Measurements from ENCODE around the gene PRKAR2A. TPM values are rescaled to one million over a fixed set of nuclear protein-coding genes. Genes with fewer than 3 reads are reported as not detected.
"Not testable (repeated sequence)": the region's sequence is repeated elsewhere in the genome, so short reads cannot be mapped to it uniquely, and the experiment has no call there.

The PRKAR2A gene
- total RNA-seq, 1 donor = 26.1 TPM

- H3K4me3 ChIP-seq (ENCODE audit: low read length) = no peak overlapping the region
- H3K27me3 ChIP-seq (ENCODE audit: insufficient read depth, low read length) = no peaks in the 10 kb centered on the region
- peaks cover 16% of the 10 kb centered on the region for H3K4me1 ChIP-seq (ENCODE audit: insufficient read depth, low read length)
- no peaks in the 10 kb centered on the region for H3K9me3 ChIP-seq (ENCODE audit: low read depth, low read length)
Measured at GRCh38 chr3:48738926-48739616, 108.6 kb downstream of the PRKAR2A start.

GRCh38 chr3:48738144-48738536, 109.5 kb downstream of the PRKAR2A start:
- Histone ChIP-seq H3K4me1 (ENCODE audit: insufficient read depth, low read length) (peaks cover 16% of the 10 kb centered on the region), H3K4me3 (ENCODE audit: low read length) (no peak overlapping the region), H3K9me3 (ENCODE audit: low read depth, low read length) (no peaks in the 10 kb centered on the region), H3K27me3 (ENCODE audit: insufficient read depth, low read length) (no peaks in the 10 kb centered on the region)

GRCh38 chr3:48735075-48735767, 112.5 kb downstream of the PRKAR2A start:
- not testable (repeated sequence) for H3K4me1 ChIP-seq (ENCODE audit: insufficient read depth, low read length); H3K9me3 ChIP-seq (ENCODE audit: low read depth, low read length); H3K4me3 ChIP-seq (ENCODE audit: low read length); H3K27me3 ChIP-seq (ENCODE audit: insufficient read depth, low read length)

- not testable (repeated sequence) for H3K4me3 ChIP-seq (ENCODE audit: low read length); H3K27me3 ChIP-seq (ENCODE audit: insufficient read depth, low read length); H3K9me3 ChIP-seq (ENCODE audit: low read depth, low read length); H3K4me1 ChIP-seq (ENCODE audit: insufficient read depth, low read length)
Measured at GRCh38 chr3:48734541-48734940, 113.1 kb downstream of the PRKAR2A start.

- not testable (repeated sequence) for H3K9me3 ChIP-seq (ENCODE audit: low read depth, low read length); H3K27me3 ChIP-seq (ENCODE audit: insufficient read depth, low read length); H3K4me1 ChIP-seq (ENCODE audit: insufficient read depth, low read length); H3K4me3 ChIP-seq (ENCODE audit: low read length)
Measured at GRCh38 chr3:48733752-48734518, 113.7 kb downstream of the PRKAR2A start.

GRCh38 chr3:48727511-48727910, 120.2 kb downstream of the PRKAR2A start:
- Histone ChIP-seq H3K4me3 (ENCODE audit: low read length) (no peak overlapping the region), H3K4me1 (ENCODE audit: insufficient read depth, low read length) (no peaks in the 10 kb centered on the region), H3K27me3 (ENCODE audit: insufficient read depth, low read length) (no peaks in the 10 kb centered on the region), H3K9me3 (ENCODE audit: low read depth, low read length) (no peaks in the 10 kb centered on the region)

GRCh38 chr3:48725185-48725855, 122.4 kb downstream of the PRKAR2A start:
- H3K9me3 ChIP-seq (ENCODE audit: low read depth, low read length); H3K4me3 ChIP-seq (ENCODE audit: low read length); H3K4me1 ChIP-seq (ENCODE audit: insufficient read depth, low read length); H3K27me3 ChIP-seq (ENCODE audit: insufficient read depth, low read length): not testable (repeated sequence)

- Histone ChIP-seq H3K4me1 (ENCODE audit: insufficient read depth, low read length) (no peaks in the 10 kb centered on the region), H3K27me3 (ENCODE audit: insufficient read depth, low read length) (no peaks in the 10 kb centered on the region), H3K4me3 (ENCODE audit: low read length) (no peak overlapping the region), H3K9me3 (ENCODE audit: low read depth, low read length) (no peaks in the 10 kb centered on the region)
Measured at GRCh38 chr3:48723725-48724124, 123.9 kb downstream of the PRKAR2A start.

- H3K4me3 ChIP-seq (ENCODE audit: low read length); H3K27me3 ChIP-seq (ENCODE audit: insufficient read depth, low read length); H3K4me1 ChIP-seq (ENCODE audit: insufficient read depth, low read length); H3K9me3 ChIP-seq (ENCODE audit: low read depth, low read length): not testable (repeated sequence)
Measured at GRCh38 chr3:48723293-48723692, 124.4 kb downstream of the PRKAR2A start.

- peaks cover 30% of the 10 kb centered on the region for H3K4me1 ChIP-seq (ENCODE audit: insufficient read depth, low read length)
- H3K27me3 ChIP-seq (ENCODE audit: insufficient read depth, low read length) = no peaks in the 10 kb centered on the region
- H3K4me3 ChIP-seq (ENCODE audit: low read length) = peak within 1 kb of the TSS; percentile 100
- no peaks in the 10 kb centered on the region for H3K9me3 ChIP-seq (ENCODE audit: low read depth, low read length)
Measured at GRCh38 chr3:48716982-48717746, 130.5 kb downstream of the PRKAR2A start, which contains the start of gene IP6K2. TSS of gene IP6K2 (minus strand) at chr3:48717221. CDS start at chr3:48695291, 21,930 bp downstream.

- H3K4me1 ChIP-seq (ENCODE audit: insufficient read depth, low read length) = peaks cover 34% of the 10 kb centered on the region
- H3K27me3 ChIP-seq (ENCODE audit: insufficient read depth, low read length) = no peaks in the 10 kb centered on the region
- H3K9me3 ChIP-seq (ENCODE audit: low read depth, low read length) = no peaks in the 10 kb centered on the region
- peak overlapping the region; percentile 100 for H3K4me3 ChIP-seq (ENCODE audit: low read length)
Measured at GRCh38 chr3:48716508-48716981, 131.1 kb downstream of the PRKAR2A start.

- no peak overlapping the region for H3K4me3 ChIP-seq (ENCODE audit: low read length)
- peaks cover 34% of the 10 kb centered on the region for H3K4me1 ChIP-seq (ENCODE audit: insufficient read depth, low read length)
- H3K9me3 ChIP-seq (ENCODE audit: low read depth, low read length) = no peaks in the 10 kb centered on the region
- H3K27me3 ChIP-seq (ENCODE audit: insufficient read depth, low read length) = no peaks in the 10 kb centered on the region
Measured at GRCh38 chr3:48715174-48715800, 132.4 kb downstream of the PRKAR2A start.

GRCh38 chr3:48711727-48712126, 135.9 kb downstream of the PRKAR2A start:
- H3K9me3 ChIP-seq (ENCODE audit: low read depth, low read length) = no peaks in the 10 kb centered on the region
- peaks cover 49% of the 10 kb centered on the region for H3K4me1 ChIP-seq (ENCODE audit: insufficient read depth, low read length)
- no peak overlapping the region for H3K4me3 ChIP-seq (ENCODE audit: low read length)
- H3K27me3 ChIP-seq (ENCODE audit: insufficient read depth, low read length) = no peaks in the 10 kb centered on the region

- H3K27me3 ChIP-seq (ENCODE audit: insufficient read depth, low read length) = no peaks in the 10 kb centered on the region
- no peaks in the 10 kb centered on the region for H3K9me3 ChIP-seq (ENCODE audit: low read depth, low read length)
- H3K4me1 ChIP-seq (ENCODE audit: insufficient read depth, low read length) = peaks cover 32% of the 10 kb centered on the region
Measured at GRCh38 chr3:48709051-48709461, 138.6 kb downstream of the PRKAR2A start.

More at GRCh38 chr3:48709051-48709461, 138.6 kb downstream of the PRKAR2A start:
- H3K4me3 ChIP-seq (ENCODE audit: low read length) = no peak overlapping the region
